Mesendoderm (in vitro differentiated cells): ENCODE results near the gene SMC1A.
A peak's percentile ranks its signal among the peaks of the same experiment; 100 is the strongest.

Experiments
- DNase-seq: peaks from one replicate; pipeline ENCODE4 v3.0.0; 2013
- H2AK5ac ChIP-seq: 2 replicates; pipeline ENCODE4 v1.6.1; 2013; ENCODE audit warnings: low read length, inconsistent platforms
- H2BK120ac ChIP-seq: 2 replicates; pipeline ENCODE4 v1.6.1; 2013; ENCODE audit warnings: low read depth, mild to moderate bottlenecking, low read length, moderate library complexity, mixed read lengths
- H2BK15ac ChIP-seq: replicated peaks from 2 replicates; pipeline ENCODE4 v1.6.1; 2013; ENCODE audit warnings: low read depth, mild to moderate bottlenecking, moderate library complexity
- H2BK5ac ChIP-seq: 2 replicates; pipeline ENCODE4 v1.6.1; 2013; ENCODE audit warnings: low read length, inconsistent platforms
- H3K18ac ChIP-seq: 2 replicates; pipeline ENCODE4 v1.6.1; 2013; ENCODE audit warnings: mild to moderate bottlenecking, low read length, mixed read lengths
- H3K23ac ChIP-seq: one replicate; pipeline ENCODE4 v1.6.1; 2013; ENCODE audit warnings: low read length
- H3K27ac ChIP-seq: 2 replicates; pipeline ENCODE4 v1.5.1; 2013; ENCODE audit warnings: low read depth, mild to moderate bottlenecking, inconsistent platforms, low read length, moderate library complexity
- H3K27me3 ChIP-seq: 2 replicates; pipeline ENCODE4 v1.6.1; 2013; ENCODE audit warnings: low read length, control low read depth, mild to moderate bottlenecking, inconsistent platforms; ENCODE audit not compliant: insufficient read depth, poor library complexity
- H3K36me3 ChIP-seq: 2 replicates; pipeline ENCODE4 v1.6.1; 2013; ENCODE audit warnings: low read length, inconsistent platforms; ENCODE audit not compliant: control insufficient read depth, insufficient read depth
- H3K4ac ChIP-seq: one replicate; pipeline ENCODE4 v1.6.1; 2013; ENCODE audit warnings: low read depth, mild to moderate bottlenecking, low read length, moderate library complexity
- H3K4me1 ChIP-seq: 2 replicates; pipeline ENCODE4 v1.6.1; 2013; ENCODE audit warnings: low read depth, low read length, inconsistent platforms; ENCODE audit not compliant: control insufficient read depth
- H3K4me2 ChIP-seq: 2 replicates; pipeline ENCODE4 v1.6.1; 2013; ENCODE audit warnings: low read length
- H3K4me3 ChIP-seq: 2 replicates; pipeline ENCODE4 v1.5.1; 2013; ENCODE audit warnings: mild to moderate bottlenecking, low read length
- H3K56ac ChIP-seq: one replicate; pipeline ENCODE4 v1.6.1; 2013; ENCODE audit warnings: low read length
- H3K79me1 ChIP-seq: 2 replicates; pipeline ENCODE4 v1.6.1; 2013; ENCODE audit warnings: low read length, inconsistent platforms
- H3K79me2 ChIP-seq: 2 replicates; pipeline ENCODE4 v1.6.1; 2013; ENCODE audit warnings: mild to moderate bottlenecking, low read length; ENCODE audit not compliant: control insufficient read depth, insufficient read depth
- H3K9ac ChIP-seq: 2 replicates; pipeline ENCODE4 v1.6.1; 2013; ENCODE audit warnings: low read length, inconsistent platforms
- H4K5ac ChIP-seq: one replicate; pipeline ENCODE4 v1.6.1; 2013; ENCODE audit warnings: low read length
- H4K8ac ChIP-seq: one replicate; pipeline ENCODE4 v1.6.1; 2013; ENCODE audit warnings: low read depth, mild to moderate bottlenecking, control low read depth, low read length, moderate library complexity
- WGBS: extraction: QIAGEN DNeasy Blood & Tissue Kit; methylation state at CpG from one replicate; pipeline ENCODE4 v1.1.7; 2013; ENCODE audit warnings: low lambda C conversion rate, missing lambda C conversion rate; ENCODE audit not compliant: insufficient coverage; ENCODE audit errors: extremely low coverage; 5-methylcytosine and 5-hydroxymethylcytosine counted together

Gene SMC1A

GRCh38 chrX:53440621-53441517, 18.4 kb upstream of the SMC1A start:
- no peak overlapping the region for H2BK120ac ChIP-seq
- no peak overlapping the region for H4K8ac ChIP-seq
- no CpG with 5 or more reads among the region's 39 CpGs for WGBS
- no peak overlapping the region for H3K23ac ChIP-seq
- peak overlapping the region; percentile 70 for H3K56ac ChIP-seq
- H4K5ac ChIP-seq, result no peak overlapping the region
- no peaks in the 10 kb centered on the region for H3K4me1 ChIP-seq
- H3K4me3 ChIP-seq, result no peak overlapping the region
- H2AK5ac ChIP-seq, result no peak overlapping the region
- H3K79me1 ChIP-seq, result no peaks in the 10 kb centered on the region
- H3K27me3 ChIP-seq, result no peaks in the 10 kb centered on the region
- no peak overlapping the region for H3K18ac ChIP-seq
- H2BK15ac ChIP-seq, result no peak overlapping the region
- peak overlapping the region; percentile 36 for H3K4me2 ChIP-seq
- no peak overlapping the region for H3K27ac ChIP-seq
- H2BK5ac ChIP-seq, result no peak overlapping the region
- H3K4ac ChIP-seq, result no peak overlapping the region
- peak overlapping the region; percentile 54 for H3K9ac ChIP-seq
- DNase-seq, result no peak
- H3K36me3 ChIP-seq, result no peaks in the 10 kb centered on the region
- no peaks in the 10 kb centered on the region for H3K79me2 ChIP-seq

DNA sequence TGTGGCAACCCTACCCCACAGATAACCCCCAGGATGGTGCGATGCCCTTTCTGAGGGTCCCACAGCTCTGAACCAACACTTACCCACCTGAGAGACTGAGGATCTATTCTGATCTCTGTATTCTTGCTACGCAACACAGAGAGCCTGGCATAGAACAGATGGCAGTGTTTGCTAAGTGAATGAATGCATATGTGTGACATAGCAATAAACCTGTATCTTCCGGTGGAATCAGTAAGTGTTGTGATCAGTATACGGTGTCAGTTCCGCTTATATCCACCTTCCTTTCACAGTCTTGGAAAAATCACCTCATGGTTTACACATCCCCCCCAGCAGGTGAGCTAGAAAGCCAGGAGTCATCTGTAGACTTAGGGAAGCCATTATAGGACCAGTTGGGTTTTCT, 17.6 kb upstream of the SMC1A start:
- Histone ChIP-seq H3K4me3 (no peak overlapping the region), H3K18ac (no peak overlapping the region), H2BK5ac (no peak overlapping the region), H3K79me1 (no peaks in the 10 kb centered on the region), H3K27ac (no peak overlapping the region), H3K23ac (no peak overlapping the region), H4K8ac (no peak overlapping the region), H2BK120ac (no peak overlapping the region), H3K4ac (no peak overlapping the region), H4K5ac (no peak overlapping the region), H3K4me1 (no peaks in the 10 kb centered on the region), H3K36me3 (no peaks in the 10 kb centered on the region), H3K56ac (peak overlapping the region; percentile 5), H3K79me2 (no peaks in the 10 kb centered on the region), H2BK15ac (no peak overlapping the region), H3K4me2 (no peak overlapping the region), H3K27me3 (no peaks in the 10 kb centered on the region), H3K9ac (no peak overlapping the region), H2AK5ac (no peak overlapping the region)
- DNase-seq, result no peak
- WGBS, result no CpG with 5 or more reads among the region's 5 CpGs

- WGBS, result no CpG with 5 or more reads among the region's 1 CpG
Observed at GRCh38 chrX:53438832-53439230, 16.4 kb upstream of the SMC1A start.

GRCh38 chrX:53438174-53438831, 15.8 kb upstream of the SMC1A start:
- Histone ChIP-seq H3K36me3 (no peaks in the 10 kb centered on the region), H4K5ac (no peak overlapping the region), H4K8ac (no peak overlapping the region), H3K18ac (no peak overlapping the region), H3K4me1 (no peaks in the 10 kb centered on the region), H3K79me1 (no peaks in the 10 kb centered on the region), H3K23ac (no peak overlapping the region), H3K79me2 (peaks cover 2% of the 10 kb centered on the region), H3K9ac (no peak overlapping the region), H2BK5ac (no peak overlapping the region), H3K4ac (no peak overlapping the region), H2AK5ac (no peak overlapping the region), H3K4me3 (no peak overlapping the region), H3K56ac (no peak overlapping the region), H3K27ac (no peak overlapping the region), H2BK120ac (no peak overlapping the region), H3K27me3 (no peaks in the 10 kb centered on the region), H3K4me2 (no peak overlapping the region), H2BK15ac (no peak overlapping the region)
- no CpG with 5 or more reads among the region's 5 CpGs for WGBS
- DNase-seq, result no peak

More at GRCh38 chrX:53438832-53439230, 16.4 kb upstream of the SMC1A start:
- no peak overlapping the region for H2BK5ac ChIP-seq
- no peaks in the 10 kb centered on the region for H3K27me3 ChIP-seq
- H3K79me2 ChIP-seq, result no peaks in the 10 kb centered on the region
- DNase-seq, result no peak
- H3K4me1 ChIP-seq, result no peaks in the 10 kb centered on the region
- no peak overlapping the region for H3K4me2 ChIP-seq
- no peak overlapping the region for H4K5ac ChIP-seq
- no peak overlapping the region for H4K8ac ChIP-seq
- H3K79me1 ChIP-seq, result no peaks in the 10 kb centered on the region
- no peak overlapping the region for H2BK120ac ChIP-seq
- no peaks in the 10 kb centered on the region for H3K36me3 ChIP-seq
- no peak overlapping the region for H2BK15ac ChIP-seq
- H3K18ac ChIP-seq, result no peak overlapping the region
- H3K4ac ChIP-seq, result no peak overlapping the region
- no peak overlapping the region for H3K27ac ChIP-seq
- H3K4me3 ChIP-seq, result no peak overlapping the region
- H3K56ac ChIP-seq, result no peak overlapping the region
- H3K23ac ChIP-seq, result no peak overlapping the region
- H3K9ac ChIP-seq, result no peak overlapping the region
- H2AK5ac ChIP-seq, result no peak overlapping the region

DNA sequence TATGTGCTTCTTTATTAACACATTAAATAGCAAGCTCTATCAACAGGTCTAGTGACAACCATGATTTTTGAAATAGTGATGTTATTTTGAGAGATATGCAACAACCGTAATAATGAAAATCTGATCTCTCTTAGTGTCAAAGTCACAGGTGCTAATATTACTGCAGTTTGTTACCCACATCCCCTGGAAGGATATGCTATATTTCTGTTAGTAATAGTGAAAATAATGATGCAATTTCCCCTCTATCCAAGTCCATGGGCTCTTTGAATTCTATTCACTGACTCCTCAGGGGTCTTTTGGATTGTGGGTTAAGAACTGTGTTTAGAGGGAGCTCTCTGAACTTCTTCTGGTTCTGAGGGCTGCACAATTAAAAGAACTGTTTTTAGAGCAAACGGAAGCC, 14.8 kb upstream of the SMC1A start:
- Histone ChIP-seq H3K23ac (no peak overlapping the region), H3K36me3 (no peaks in the 10 kb centered on the region), H3K79me2 (peaks cover 2% of the 10 kb centered on the region), H3K27ac (no peak overlapping the region), H3K9ac (no peak overlapping the region), H3K27me3 (no peaks in the 10 kb centered on the region), H4K8ac (no peak overlapping the region), H2BK5ac (no peak overlapping the region), H2BK15ac (no peak overlapping the region), H3K79me1 (no peaks in the 10 kb centered on the region), H2BK120ac (no peak overlapping the region), H4K5ac (no peak overlapping the region), H3K4me1 (no peaks in the 10 kb centered on the region), H3K56ac (no peak overlapping the region), H3K18ac (no peak overlapping the region), H3K4me2 (no peak overlapping the region), H3K4me3 (no peak overlapping the region), H3K4ac (no peak overlapping the region), H2AK5ac (no peak overlapping the region)
- DNase-seq, result no peak
- WGBS, result no CpG with 5 or more reads among the region's 2 CpGs
